GM18520 (cell line): ENCODE results near the gene PPP1R14B.

ENCODE experiments used
- ATAC-seq: cut with Tn5 transposase; IDR thresholded peaks from one replicate; pipeline ENCODE4 v1.9.1; 2021; ENCODE audit not compliant: unreplicated experiment

PPP1R14B gene

GRCh38 chr11:64281957-64282770, 35.4 kb upstream of the PPP1R14B start:
- no peak for ATAC-seq

- ATAC-seq: no peak
These were observed 31.9 kb upstream of the PPP1R14B start for GRCh38 chr11:64278576-64279190.

GRCh38 chr11:64276653-64277431, 30.1 kb upstream of the PPP1R14B start:
- ATAC-seq: no peak

- no peak for ATAC-seq
These were observed 29.1 kb upstream of the PPP1R14B start for GRCh38 chr11:64275841-64276240.

GRCh38 chr11:64275031-64275800, 28.5 kb upstream of the PPP1R14B start:
- no peak for ATAC-seq

- peak; percentile 72 for ATAC-seq
These were observed 22.9 kb upstream of the PPP1R14B start for GRCh38 chr11:64269540-64270220.

GRCh38 chr11:64268893-64269539, 22.3 kb upstream of the PPP1R14B start:
- ATAC-seq: peak; percentile 5

- ATAC-seq: no peak
These were observed 21.5 kb upstream of the PPP1R14B start for GRCh38 chr11:64268025-64268892.

GRCh38 chr11:64267207-64267945, 20.6 kb upstream of the PPP1R14B start:
- ATAC-seq: no peak

- no peak for ATAC-seq
These were observed 19.6 kb upstream of the PPP1R14B start for GRCh38 chr11:64266339-64266738.

GRCh38 chr11:64265176-64266160, 18.7 kb upstream of the PPP1R14B start:
- no peak for ATAC-seq

- no peak for ATAC-seq
These were observed 17.7 kb upstream of the PPP1R14B start for GRCh38 chr11:64264371-64264852.

GRCh38 chr11:64263947-64264317, 17.2 kb upstream of the PPP1R14B start:
- no peak for ATAC-seq

GRCh38 chr11:64263021-64263946, 16.5 kb upstream of the PPP1R14B start:
- ATAC-seq: no peak

- ATAC-seq: no peak
These were observed 15.7 kb upstream of the PPP1R14B start for GRCh38 chr11:64262271-64263002.
